NCI-H446 treated with DMSO at 0.1 percent for 48 hours (cell line): Measurements from ENCODE around the gene KHK.
"Not testable (repeated sequence)": the region's sequence is repeated elsewhere in the genome, so short reads cannot be mapped to it uniquely, and the experiment has no call there.

ENCODE experiments used
- DNase-seq: peaks from one replicate; lab custom pipeline; 2025; lab: John Stamatoyannopoulos, UW

The KHK gene

GRCh38 chr2:27060323-27060722 lies 26.2 kb upstream of the KHK start:
- DNase-seq, result no peak

DNA sequence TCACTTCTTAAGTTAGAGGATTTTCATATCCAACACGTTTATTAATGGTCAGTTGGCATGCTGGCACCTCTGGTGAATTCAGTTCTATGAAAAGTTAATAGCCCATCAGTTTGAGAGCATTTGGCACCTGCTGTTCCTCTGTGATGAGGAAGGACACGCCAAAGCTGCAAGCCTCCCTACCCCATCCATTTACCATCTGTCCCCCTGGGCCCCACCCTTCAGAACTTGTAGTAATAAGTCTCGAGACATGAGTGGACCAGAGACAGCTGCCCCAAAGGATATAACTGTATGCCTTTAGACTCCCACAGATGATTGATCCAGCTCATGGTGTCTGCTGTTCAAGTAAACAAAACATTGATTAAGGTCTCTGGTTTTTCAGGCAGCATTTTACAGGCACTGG lies 21.4 kb upstream of the KHK start:
- no peak for DNase-seq

DNA sequence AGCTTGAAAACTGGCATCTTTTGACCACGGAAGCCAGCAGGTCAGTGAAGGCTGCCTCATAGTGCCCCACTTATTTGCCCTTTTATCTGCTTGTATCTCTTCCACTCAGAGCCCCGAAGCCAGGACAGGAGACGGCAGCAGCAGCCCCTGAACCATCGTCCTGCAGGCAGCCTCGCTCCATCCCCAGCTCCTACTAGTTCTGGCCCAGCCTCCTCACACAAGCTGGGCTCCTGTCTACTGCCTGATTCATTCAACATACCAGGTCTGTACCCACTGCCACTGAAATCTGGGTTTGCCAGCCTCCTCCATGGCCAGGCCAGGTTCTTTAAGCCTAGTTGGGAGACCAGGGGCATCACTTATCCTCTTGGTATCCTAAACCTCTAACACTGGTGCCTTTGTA lies 19.2 kb upstream of the KHK start:
- DNase-seq, result no peak

- DNase-seq, result no peak
Observed at GRCh38 chr2:27069436-27069835, 17.1 kb upstream of the KHK start.

GRCh38 chr2:27069961-27070618 lies 16.5 kb upstream of the KHK start:
- DNase-seq, result no peak

DNA sequence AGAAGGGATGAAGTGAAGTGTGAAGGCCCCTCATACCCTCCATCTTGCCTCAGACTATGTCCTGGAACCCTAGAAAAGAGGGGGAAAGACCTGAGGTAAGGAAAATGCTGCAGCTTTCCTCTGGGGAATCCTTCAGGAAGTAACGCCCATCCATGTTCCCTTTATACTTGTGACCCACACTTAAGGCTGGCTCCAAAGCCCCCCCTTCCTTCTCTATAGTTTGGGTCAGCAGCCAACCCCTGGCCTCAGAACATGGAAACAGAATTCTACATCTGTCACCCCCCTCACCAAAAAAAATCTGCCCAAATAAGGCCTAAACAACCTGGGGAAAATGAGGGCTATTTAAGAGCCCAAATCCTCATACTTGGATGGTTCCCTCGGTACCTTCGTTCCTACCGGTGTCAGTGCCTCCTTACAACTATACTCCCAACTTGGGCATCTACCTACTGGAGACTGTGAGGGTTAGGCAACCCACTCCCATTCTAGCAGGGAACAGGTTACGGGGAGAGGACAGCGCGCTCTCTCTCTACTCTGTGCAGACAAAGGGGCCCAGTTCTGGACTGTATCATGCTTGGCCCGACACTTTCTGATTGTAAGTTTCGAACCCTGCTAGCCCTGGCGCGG lies 15.8 kb upstream of the KHK start:
- DNase-seq, result no peak

- peak; percentile 70 for DNase-seq
Observed at GRCh38 chr2:27071277-27071989, 15.1 kb upstream of the KHK start, which contains the start of gene OST4. Gene OST4 (minus strand): TSS chr2:27071654.

DNA sequence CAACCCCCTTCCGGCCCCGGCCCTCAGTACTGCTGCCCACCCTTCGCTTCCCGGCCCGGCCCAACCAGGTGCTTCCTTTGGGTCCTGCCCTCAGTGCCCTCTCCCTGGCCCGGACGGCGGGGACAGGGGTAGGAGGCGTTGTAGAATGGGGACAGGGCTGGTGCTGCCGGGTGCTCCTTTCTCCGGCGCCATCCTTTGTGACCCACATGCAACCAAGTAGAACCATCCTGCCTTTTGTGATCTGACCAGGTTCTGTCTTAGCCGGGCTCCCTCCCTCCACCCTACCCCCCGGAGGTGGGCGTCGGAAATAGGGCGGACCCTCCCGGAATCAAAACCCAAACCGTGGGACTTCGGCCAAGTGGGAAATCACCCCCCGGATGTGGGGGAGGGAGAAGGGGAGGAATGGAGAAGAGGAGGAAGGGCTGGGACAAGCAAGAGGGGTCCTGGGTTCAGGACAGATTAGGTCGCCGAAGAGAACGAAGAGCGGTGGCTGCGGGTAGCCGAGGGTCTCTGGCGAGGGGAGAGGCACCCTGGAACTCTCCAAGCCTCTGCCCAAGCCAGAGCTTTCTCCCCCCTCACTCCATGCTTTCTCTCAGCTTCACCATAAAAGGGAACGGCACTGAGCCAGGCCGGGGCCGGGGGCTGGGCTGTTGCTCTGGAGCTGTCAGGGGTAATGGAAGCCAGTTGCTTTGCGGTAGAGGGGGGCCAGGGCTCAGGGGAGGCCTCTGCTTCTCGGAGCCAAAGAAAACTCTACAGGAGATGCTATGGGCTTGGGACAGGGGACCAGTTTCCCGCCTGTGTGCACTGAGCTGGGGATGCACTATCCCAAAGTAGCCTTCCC lies 14.4 kb upstream of the KHK start:
- no peak for DNase-seq

GRCh38 chr2:27072920-27073319 lies 13.7 kb upstream of the KHK start:
- DNase-seq, result no peak

DNA sequence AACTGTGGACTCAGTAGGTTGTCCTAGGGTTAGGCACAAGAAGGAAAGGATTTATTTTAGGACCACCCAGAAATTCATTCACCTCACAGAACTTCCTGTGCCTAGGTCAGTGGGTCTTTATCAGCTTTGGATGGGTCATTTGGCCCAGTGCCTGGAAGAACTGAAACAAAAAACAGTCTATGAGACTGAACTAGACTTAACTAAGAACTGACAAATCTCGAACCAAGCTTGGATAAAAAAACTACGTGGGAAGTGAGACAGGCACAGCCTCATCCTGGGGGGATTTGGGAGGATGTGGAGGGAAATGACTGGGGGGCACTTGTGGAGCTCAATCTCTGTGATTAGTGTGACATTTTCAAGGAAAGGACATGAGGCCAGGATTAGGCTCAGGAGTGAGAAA lies 12.8 kb upstream of the KHK start:
- DNase-seq, result no peak

DNA sequence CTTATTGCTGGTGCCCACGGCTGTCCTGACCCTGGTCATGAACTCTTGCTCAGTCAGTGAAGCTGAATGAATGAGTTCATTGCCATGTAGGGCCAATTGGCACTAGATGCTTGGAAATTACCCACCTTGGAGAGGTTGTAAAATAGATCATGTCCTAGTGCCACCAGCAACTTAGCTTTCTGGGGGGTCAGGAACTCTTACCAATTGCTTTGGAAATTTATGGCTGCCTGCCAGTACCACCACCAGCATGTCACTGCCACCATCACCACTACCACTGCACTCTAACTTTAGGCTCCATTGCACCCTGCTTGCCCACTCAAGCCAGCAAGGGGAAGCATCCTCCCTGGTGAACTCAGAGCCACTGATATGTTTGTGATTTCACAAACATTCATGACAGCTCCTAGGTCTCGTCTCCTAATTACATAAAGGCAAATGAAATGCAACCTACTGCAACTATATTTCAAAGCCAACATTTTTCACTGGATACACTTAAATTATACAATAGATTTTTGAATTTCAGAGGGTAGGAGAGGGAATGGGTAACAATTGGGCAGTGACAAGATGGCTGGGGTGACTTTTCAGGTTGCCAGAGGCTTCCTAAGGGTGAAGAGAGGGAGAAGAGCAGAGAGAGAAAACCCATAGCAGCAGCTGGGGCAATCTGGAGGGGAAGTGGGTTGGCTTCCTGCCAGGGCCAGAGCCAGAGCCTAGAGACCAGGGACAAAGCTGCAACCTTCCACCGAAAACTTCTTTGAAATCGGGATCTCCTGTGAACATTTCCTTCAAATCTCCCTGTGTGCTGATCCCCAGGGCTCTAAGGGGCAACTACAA lies 11.6 kb upstream of the KHK start:
- DNase-seq, result peak; percentile 27

DNA sequence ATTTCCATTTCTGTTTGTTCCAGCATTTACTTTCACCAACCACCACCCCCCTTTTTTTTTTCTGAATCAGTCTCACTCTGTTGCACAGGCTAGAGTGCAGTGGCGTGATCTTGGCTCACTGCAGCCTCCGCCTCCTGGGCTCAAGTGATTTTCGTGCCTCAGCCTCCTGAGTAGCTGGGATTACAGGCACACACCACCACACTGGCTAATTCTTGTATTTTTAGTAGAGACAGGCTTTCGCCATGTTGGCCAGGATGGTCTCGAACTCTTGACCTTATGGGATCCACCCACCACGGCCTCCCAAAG lies 11.1 kb upstream of the KHK start:
- not testable (repeated sequence) for DNase-seq

DNA sequence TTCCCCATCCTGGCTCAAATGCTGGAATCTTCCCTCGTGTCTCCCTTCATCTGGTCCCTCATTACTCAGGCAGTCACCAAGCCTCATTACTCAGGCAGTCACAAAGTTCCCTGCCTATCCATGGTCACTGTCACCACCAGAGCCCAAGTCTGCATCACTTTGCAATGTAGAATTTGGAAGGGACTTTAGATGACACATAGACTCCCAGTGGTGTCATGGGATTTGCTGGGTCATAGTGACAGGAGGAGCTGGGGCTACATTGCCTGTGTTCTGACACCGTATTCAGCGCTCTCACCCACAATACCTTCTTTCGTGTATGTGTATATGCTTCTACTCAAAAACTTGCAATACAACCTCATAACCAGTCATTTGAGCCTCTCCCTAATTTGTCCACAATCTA lies 10.2 kb upstream of the KHK start:
- DNase-seq, result no peak

- DNase-seq, result no peak
Observed at GRCh38 chr2:27077231-27077630, 9.3 kb upstream of the KHK start.

DNA sequence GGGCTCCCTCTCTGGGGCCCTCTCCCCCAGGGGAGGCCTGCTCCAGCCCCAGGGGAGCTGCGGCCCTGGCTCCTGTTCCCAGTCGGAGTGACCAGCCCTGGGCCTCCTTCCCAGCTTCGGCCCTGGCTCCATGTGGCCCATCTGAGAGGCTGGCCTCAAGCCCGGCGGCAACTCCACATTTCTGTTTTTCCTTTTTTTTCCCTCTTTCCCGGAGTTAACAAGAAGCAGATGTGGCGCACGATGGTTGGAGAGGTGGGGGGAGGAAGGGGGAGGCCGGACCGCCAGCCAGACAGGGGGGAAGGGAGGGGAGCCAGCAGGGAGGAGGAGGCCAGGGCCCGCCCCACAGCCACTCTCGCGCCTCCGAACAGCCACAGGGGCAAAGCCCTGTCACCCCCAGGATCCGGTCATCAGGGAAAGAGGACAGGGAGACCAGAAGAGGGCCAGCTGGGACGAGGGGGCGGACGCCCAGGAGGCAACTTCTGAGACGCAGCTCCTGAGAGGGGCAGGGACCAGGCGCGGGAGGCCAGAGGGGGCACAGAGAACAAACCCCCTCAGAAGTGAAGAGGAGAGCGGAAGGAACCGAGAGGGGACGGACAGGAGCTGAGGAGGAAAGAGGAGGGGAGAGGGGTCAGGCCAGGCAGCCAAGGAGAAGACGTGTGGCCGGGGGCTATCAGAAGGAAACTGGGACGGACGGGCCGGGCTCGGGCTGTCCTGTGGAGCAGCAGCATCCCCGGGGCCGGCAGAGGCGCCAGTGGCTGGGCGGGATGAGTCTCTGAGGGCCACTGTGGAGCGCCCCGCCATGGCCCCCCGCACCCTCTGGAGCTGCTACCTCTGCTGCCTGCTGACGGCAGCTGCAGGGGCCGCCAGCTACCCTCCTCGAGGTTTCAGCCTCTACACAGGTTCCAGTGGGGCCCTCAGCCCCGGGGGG lies 8.0 kb upstream of the KHK start, which contains the start of gene EMILIN1:
TSS of gene EMILIN1 (plus strand) at position 349 of the 928 bp plus-strand sequence. CDS start at position 800, 451 bp downstream.
- DNase-seq, result peak; percentile 68

DNA sequence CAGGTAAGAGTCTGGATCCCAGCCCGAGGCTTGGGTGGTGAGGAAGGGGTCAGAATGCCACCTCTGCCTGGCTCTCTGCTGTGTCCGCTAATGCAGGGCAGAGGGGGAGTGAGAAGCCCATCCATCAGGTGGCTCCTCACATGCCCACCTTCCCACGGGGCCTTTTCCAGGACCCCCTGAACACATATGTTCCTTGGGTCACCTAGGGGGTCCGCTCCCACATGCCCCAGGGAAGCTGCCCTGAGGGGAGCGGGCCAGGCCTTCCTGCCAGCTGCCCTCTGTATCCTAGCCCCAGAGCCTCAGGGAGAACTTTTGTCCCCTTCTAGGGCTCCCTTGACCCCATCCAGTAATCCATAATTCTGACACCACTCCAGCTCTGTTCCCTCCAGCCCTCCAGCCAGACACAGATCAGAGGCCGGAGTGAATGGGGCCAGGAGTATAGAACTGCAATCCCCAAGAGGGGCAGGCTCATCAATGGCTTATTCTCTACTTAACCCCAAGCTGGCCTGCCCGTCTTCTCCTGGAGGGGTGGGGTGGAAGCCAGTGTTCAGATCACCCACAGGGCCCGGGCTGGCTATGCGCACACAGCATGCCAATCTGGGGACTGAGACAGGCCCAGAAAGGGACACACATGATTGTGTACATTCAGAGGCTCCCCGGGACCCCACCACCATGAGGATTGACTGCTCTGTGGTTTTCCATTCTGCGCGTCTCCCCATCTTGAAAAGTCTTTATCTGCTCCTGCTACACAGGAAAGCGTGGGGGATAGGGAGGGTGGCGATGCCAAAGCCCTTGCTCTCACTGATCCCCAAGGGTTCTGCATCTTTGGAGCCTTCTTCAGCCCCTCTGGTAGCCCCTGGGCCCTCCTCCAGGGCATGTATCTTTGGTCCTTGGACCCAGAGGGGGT lies 7.1 kb upstream of the KHK start:
- DNase-seq, result no peak

GRCh38 chr2:27080140-27080469 lies 6.5 kb upstream of the KHK start:
- DNase-seq, result no peak

DNA sequence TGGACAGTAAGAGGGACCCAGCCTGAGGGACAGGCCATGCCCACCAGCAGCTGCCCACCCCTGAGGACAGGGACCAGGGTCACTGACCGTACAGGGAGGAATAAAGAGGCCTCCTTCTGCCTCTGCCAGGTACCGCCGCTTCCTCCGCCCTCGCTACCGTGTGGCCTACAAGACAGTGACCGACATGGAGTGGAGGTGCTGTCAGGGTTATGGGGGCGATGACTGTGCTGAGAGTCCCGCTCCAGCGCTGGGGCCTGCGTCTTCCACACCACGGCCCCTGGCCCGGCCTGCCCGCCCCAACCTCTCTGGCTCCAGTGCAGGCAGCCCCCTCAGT lies 6.0 kb upstream of the KHK start:
- DNase-seq, result no peak

DNA sequence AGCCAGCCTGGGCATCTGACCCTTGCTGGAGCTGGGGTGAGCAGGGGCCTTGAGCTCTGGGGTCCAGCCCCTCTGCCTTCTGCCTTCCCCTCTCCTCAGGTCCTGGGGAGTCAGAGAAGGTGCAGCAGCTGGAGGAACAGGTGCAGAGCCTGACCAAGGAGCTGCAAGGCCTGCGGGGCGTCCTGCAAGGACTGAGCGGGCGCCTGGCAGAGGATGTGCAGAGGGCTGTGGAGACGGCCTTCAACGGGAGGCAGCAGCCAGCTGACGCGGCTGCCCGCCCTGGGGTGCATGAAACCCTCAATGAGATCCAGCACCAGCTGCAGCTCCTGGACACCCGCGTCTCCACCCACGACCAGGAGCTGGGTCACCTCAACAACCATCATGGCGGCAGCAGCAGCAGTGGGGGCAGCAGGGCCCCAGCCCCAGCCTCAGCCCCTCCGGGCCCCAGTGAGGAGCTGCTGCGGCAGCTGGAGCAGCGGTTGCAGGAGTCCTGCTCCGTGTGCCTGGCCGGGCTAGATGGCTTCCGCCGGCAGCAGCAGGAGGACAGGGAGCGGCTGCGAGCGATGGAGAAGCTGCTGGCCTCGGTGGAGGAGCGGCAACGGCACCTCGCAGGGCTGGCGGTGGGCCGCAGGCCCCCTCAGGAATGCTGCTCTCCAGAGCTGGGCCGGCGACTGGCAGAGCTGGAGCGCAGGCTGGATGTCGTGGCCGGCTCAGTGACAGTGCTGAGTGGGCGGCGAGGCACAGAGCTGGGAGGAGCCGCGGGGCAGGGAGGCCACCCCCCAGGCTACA lies 4.4 kb upstream of the KHK start:
- DNase-seq, result no peak
